Parathyroid adenoma (tissue), 2 donors: ENCODE results near the gene EDIL3.

Experiments used
- H2AFZ ChIP-seq: fragments of 300-600 bp; sonication (generic); one replicate; pipeline ENCODE4 v1.7.0; 2017; ENCODE audit warnings: antibody characterized with exemption, mild to moderate bottlenecking
- H3K27ac ChIP-seq: fragments of 300-600 bp; sonication (generic); one replicate; pipeline ENCODE4 v1.7.0; 2017
- H3K27me3 ChIP-seq: fragments of 300-600 bp; sonication (generic); one replicate; pipeline ENCODE4 v1.7.0; 2017; ENCODE audit warnings: low read length; ENCODE audit not compliant: control insufficient read depth, insufficient read depth
- H3K36me3 ChIP-seq: fragments of 300-600 bp; sonication (generic); one replicate; pipeline ENCODE4 v1.7.0; 2017; ENCODE audit warnings: low read length; ENCODE audit not compliant: control insufficient read depth, insufficient read depth
- H3K4me1 ChIP-seq: fragments of 300-600 bp; sonication (generic); one replicate; pipeline ENCODE4 v1.7.0; 2017; ENCODE audit warnings: control low read depth
- H3K4me2 ChIP-seq: fragments of 300-600 bp; sonication (generic); one replicate; pipeline ENCODE4 v1.7.0; 2017; ENCODE audit warnings: low read length
- H3K4me3 ChIP-seq: fragments of 300-600 bp; sonication (generic); one replicate; pipeline ENCODE4 v1.7.0; 2017; ENCODE audit warnings: low read depth, low read length
- H3K79me2 ChIP-seq: fragments of 300-600 bp; sonication (generic); one replicate; pipeline ENCODE4 v1.7.0; 2017; ENCODE audit warnings: control low read depth
- H3K9ac ChIP-seq: fragments of 300-600 bp; sonication (generic); one replicate; pipeline ENCODE4 v1.7.0; 2017; ENCODE audit warnings: mild to moderate bottlenecking
- H3K9me3 ChIP-seq: fragments of 300-600 bp; sonication (generic); one replicate; pipeline ENCODE4 v1.7.0; 2017; ENCODE audit warnings: low read length; ENCODE audit not compliant: control insufficient read depth
- CTCF ChIP-seq: fragments of 300-600 bp; sonication (generic); IDR thresholded peaks from one replicate; pipeline ENCODE4 v1.7.0; 2017; ENCODE audit warnings: antibody characterized with exemption, mild to moderate bottlenecking
- donor health status: primary hyperparathyroidism.

EDIL3 gene

GRCh38 chr5:84148651-84149050, 236.0 kb downstream of the EDIL3 start:
- Histone ChIP-seq H3K4me1 (no peaks in the 10 kb centered on the region), H3K27me3 (no peaks in the 10 kb centered on the region), H3K27ac (no peak overlapping the region), H3K9ac (no peak overlapping the region), H3K4me3 (no peak overlapping the region), H3K9me3 (no peaks in the 10 kb centered on the region), H3K4me2 (no peak overlapping the region), H2AFZ (no peak overlapping the region), H3K79me2 (no peaks in the 10 kb centered on the region), H3K36me3 (no peaks in the 10 kb centered on the region)
- TF ChIP-seq CTCF: no peak

- H3K9ac ChIP-seq: no peak overlapping the region
- H3K4me1 ChIP-seq: no peaks in the 10 kb centered on the region
- no peaks in the 10 kb centered on the region for H3K79me2 ChIP-seq
- no peaks in the 10 kb centered on the region for H3K36me3 ChIP-seq
- TF ChIP-seq CTCF: no peak
- H3K27ac ChIP-seq: no peak overlapping the region
- H3K27me3 ChIP-seq: no peaks in the 10 kb centered on the region
- H3K9me3 ChIP-seq: no peaks in the 10 kb centered on the region
- H2AFZ ChIP-seq: no peak overlapping the region
- no peak overlapping the region for H3K4me2 ChIP-seq
- H3K4me3 ChIP-seq: no peak overlapping the region
Observed at GRCh38 chr5:84137541-84137940, 247.1 kb downstream of the EDIL3 start.

- no peak overlapping the region for H3K27ac ChIP-seq
Observed at GRCh38 chr5:84131372-84131771, 253.3 kb downstream of the EDIL3 start.

DNA sequence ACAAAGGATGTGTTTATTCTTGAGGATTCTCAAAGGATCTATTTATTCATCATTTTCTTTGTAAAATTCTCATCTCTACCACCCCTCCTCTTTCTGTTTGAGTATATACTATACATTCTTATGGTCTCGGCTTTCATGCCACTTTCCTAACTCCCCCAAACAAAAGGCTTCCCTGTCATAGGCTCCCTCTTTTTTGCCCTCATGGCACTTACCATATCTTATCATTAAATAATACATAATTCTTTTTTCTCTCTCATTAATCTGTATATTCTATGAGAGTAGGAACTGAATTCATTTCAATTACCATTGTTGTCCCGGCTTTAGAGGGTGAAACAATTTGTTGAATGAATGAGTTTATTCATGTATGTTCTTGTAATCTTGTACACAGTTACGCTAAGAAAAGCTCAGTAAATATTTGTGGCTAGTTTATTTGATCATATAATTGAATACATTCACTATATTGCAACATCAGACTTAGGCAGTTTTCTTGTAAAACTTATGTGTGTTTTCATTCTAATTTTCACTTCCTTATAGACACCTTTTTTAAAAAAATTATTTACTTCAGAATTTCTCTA, 254.6 kb downstream of the EDIL3 start:
- no peaks in the 10 kb centered on the region for H3K4me1 ChIP-seq
- no peak overlapping the region for H3K4me2 ChIP-seq
- H3K36me3 ChIP-seq: no peaks in the 10 kb centered on the region
- H3K9ac ChIP-seq: no peak overlapping the region
- H3K27ac ChIP-seq: no peak overlapping the region
- H2AFZ ChIP-seq: no peak overlapping the region
- H3K79me2 ChIP-seq: no peaks in the 10 kb centered on the region
- no peaks in the 10 kb centered on the region for H3K27me3 ChIP-seq
- no peaks in the 10 kb centered on the region for H3K9me3 ChIP-seq
- no peak overlapping the region for H3K4me3 ChIP-seq
- no peak for TF ChIP-seq CTCF

More at GRCh38 chr5:84131372-84131771, 253.3 kb downstream of the EDIL3 start:
- Histone ChIP-seq H3K36me3 (no peaks in the 10 kb centered on the region), H3K4me2 (no peak overlapping the region), H2AFZ (no peak overlapping the region), H3K9me3 (no peaks in the 10 kb centered on the region), H3K4me1 (no peaks in the 10 kb centered on the region), H3K27me3 (no peaks in the 10 kb centered on the region), H3K4me3 (no peak overlapping the region), H3K79me2 (no peaks in the 10 kb centered on the region), H3K9ac (no peak overlapping the region)
- TF ChIP-seq CTCF: no peak

DNA sequence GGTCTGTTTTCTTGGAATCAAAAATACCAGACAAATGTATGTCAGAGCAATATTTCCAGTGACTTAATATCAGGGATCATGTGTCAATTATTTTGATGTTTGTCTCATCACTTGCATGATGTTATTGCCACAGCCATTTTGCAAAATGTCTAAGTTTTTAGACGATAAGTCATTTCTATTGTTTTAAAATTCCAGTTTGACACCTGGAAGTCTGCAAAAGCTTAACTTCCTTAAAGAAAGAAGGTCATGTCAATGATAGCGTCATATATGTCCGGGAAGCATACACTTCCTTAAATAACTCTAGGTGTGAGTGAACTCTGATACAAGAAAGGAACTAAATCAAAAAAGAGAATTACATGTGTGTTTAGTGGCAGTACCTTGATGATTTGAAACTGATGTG, 259.5 kb downstream of the EDIL3 start:
- Histone ChIP-seq H3K4me3 (no peak overlapping the region), H2AFZ (no peak overlapping the region), H3K79me2 (no peaks in the 10 kb centered on the region), H3K27ac (no peak overlapping the region), H3K4me1 (no peaks in the 10 kb centered on the region), H3K9ac (no peak overlapping the region), H3K27me3 (no peaks in the 10 kb centered on the region), H3K4me2 (no peak overlapping the region), H3K9me3 (no peaks in the 10 kb centered on the region), H3K36me3 (no peaks in the 10 kb centered on the region)
- no peak for TF ChIP-seq CTCF
